Measurements from ENCODE around the gene CLSTN1. TPM values are rescaled to one million over a fixed set of nuclear protein-coding genes. Genes with fewer than 3 reads are reported as not detected.

Gene CLSTN1
- total and polyA plus RNA-seq, 2 donors from 2014 or later: 114 to 158 TPM

GRCh38 chr1:9705337-9706093 lies 118.2 kb downstream of the CLSTN1 start:
- H3K4me3 ChIP-seq (ENCODE audit: low read length in 3 of 3): no peak overlapping the region
- intact Hi-C loops (cut with DNase I): no loop called here
- H3K9ac ChIP-seq (ENCODE audit: low read length in 3 of 3): no peak overlapping the region
- peaks cover 0 to 2% (median 0%) of the 10 kb centered on the region in 3 donors for H3K9me3 ChIP-seq (ENCODE audit: control insufficient read depth in 2 of 3, insufficient read depth in 1 of 3, low read length in 3 of 3)
- no peak for TF ChIP-seq CTCF (IDR thresholded peaks at IDR 0.05; ENCODE audit: borderline replicate concordance, extremely low read depth, insufficient read depth)
- no peaks in the 10 kb centered on the region for H3K4me1 ChIP-seq (ENCODE audit: control insufficient read depth in 2 of 3, insufficient read depth in 2 of 3, low read depth in 1 of 3, low read length in 3 of 3)
- no peak for FAIRE-seq
- no peaks in the 10 kb centered on the region for H3K36me3 ChIP-seq (ENCODE audit: control insufficient read depth in 2 of 3, insufficient read depth in 3 of 3, low read length in 3 of 3)
- H3K27me3 ChIP-seq (ENCODE audit: control insufficient read depth, insufficient read depth, low read length): no peaks in the 10 kb centered on the region
- H3K27ac ChIP-seq (ENCODE audit: low read depth in 2 of 2, low read length in 2 of 2): no peak overlapping the region
- DNase-seq: no peak

- Histone ChIP-seq H3K36me3 (ENCODE audit: control insufficient read depth in 2 of 3, insufficient read depth in 3 of 3, low read length in 3 of 3) (no peaks in the 10 kb centered on the region), H3K9ac (ENCODE audit: low read length in 3 of 3) (no peak overlapping the region), H3K4me3 (ENCODE audit: low read length in 3 of 3) (no peak overlapping the region), H3K27me3 (ENCODE audit: control insufficient read depth, insufficient read depth, low read length) (no peaks in the 10 kb centered on the region), H3K9me3 (ENCODE audit: control insufficient read depth in 2 of 3, insufficient read depth in 1 of 3, low read length in 3 of 3) (peaks cover 0 to 2% (median 0%) of the 10 kb centered on the region in 3 donors), H3K27ac (ENCODE audit: low read depth in 2 of 2, low read length in 2 of 2) (no peak overlapping the region), H3K4me1 (ENCODE audit: control insufficient read depth in 2 of 3, insufficient read depth in 2 of 3, low read depth in 1 of 3, low read length in 3 of 3) (no peaks in the 10 kb centered on the region)
- FAIRE-seq (no peak), DNase-seq (no peak)
- TF ChIP-seq CTCF (IDR thresholded peaks at IDR 0.05; ENCODE audit: borderline replicate concordance, extremely low read depth, insufficient read depth): no peak
- intact Hi-C loops (cut with DNase I): no loop called here
Observed at GRCh38 chr1:9703681-9704080, 120.1 kb downstream of the CLSTN1 start.

- H3K4me3 ChIP-seq (ENCODE audit: low read length in 3 of 3): no peak overlapping the region
- H3K9me3 ChIP-seq (ENCODE audit: control insufficient read depth in 2 of 3, insufficient read depth in 1 of 3, low read length in 3 of 3): peaks cover 0 to 2% (median 0%) of the 10 kb centered on the region in 3 donors
- H3K36me3 ChIP-seq (ENCODE audit: control insufficient read depth in 2 of 3, insufficient read depth in 3 of 3, low read length in 3 of 3): no peaks in the 10 kb centered on the region
- no peaks in the 10 kb centered on the region for H3K4me1 ChIP-seq (ENCODE audit: control insufficient read depth in 2 of 3, insufficient read depth in 2 of 3, low read depth in 1 of 3, low read length in 3 of 3)
- DNase-seq (no peak), FAIRE-seq (no peak)
- intact Hi-C loops (cut with DNase I): no loop called here
- H3K27ac ChIP-seq (ENCODE audit: low read depth in 2 of 2, low read length in 2 of 2): no peak overlapping the region
- H3K9ac ChIP-seq (ENCODE audit: low read length in 3 of 3): no peak overlapping the region
- no peaks in the 10 kb centered on the region for H3K27me3 ChIP-seq (ENCODE audit: control insufficient read depth, insufficient read depth, low read length)
- no peak for TF ChIP-seq CTCF (IDR thresholded peaks at IDR 0.05; ENCODE audit: borderline replicate concordance, extremely low read depth, insufficient read depth)
Observed at GRCh38 chr1:9703165-9703509, 120.6 kb downstream of the CLSTN1 start.
